HG02610 (cell line): ENCODE results near the gene SSU72.
"Not testable (repeated sequence)": the region's sequence is repeated elsewhere in the genome, so short reads cannot be mapped to it uniquely, and the experiment has no call there.

ENCODE experiments used
- ATAC-seq: cut with Tn5 transposase; IDR thresholded peaks from one replicate; pipeline ENCODE4 v1.9.1; 2021; ENCODE audit warnings: mild to moderate bottlenecking, moderate library complexity; ENCODE audit not compliant: unreplicated experiment

The SSU72 gene

GRCh38 chr1:1561801-1562470 is 12.7 kb downstream of the SSU72 start:
- no peak for ATAC-seq

- no peak for ATAC-seq
Measured at GRCh38 chr1:1560178-1560577, 14.5 kb downstream of the SSU72 start.

GRCh38 chr1:1559066-1559465 is 15.6 kb downstream of the SSU72 start:
- no peak for ATAC-seq

GRCh38 chr1:1558591-1558990 is 16.1 kb downstream of the SSU72 start:
- ATAC-seq = no peak

- ATAC-seq = not testable (repeated sequence)
Measured at GRCh38 chr1:1557688-1558087, 17.0 kb downstream of the SSU72 start.

- ATAC-seq = not testable (repeated sequence)
Measured at GRCh38 chr1:1556961-1557360, 17.7 kb downstream of the SSU72 start.

GRCh38 chr1:1556505-1556904 is 18.2 kb downstream of the SSU72 start:
- no peak for ATAC-seq

GRCh38 chr1:1554926-1555915 is 19.4 kb downstream of the SSU72 start:
- ATAC-seq = no peak

GRCh38 chr1:1554550-1554925 is 20.1 kb downstream of the SSU72 start:
- ATAC-seq = no peak

GRCh38 chr1:1553821-1554494 is 20.7 kb downstream of the SSU72 start:
- no peak for ATAC-seq

GRCh38 chr1:1552263-1552639 is 22.4 kb downstream of the SSU72 start:
- ATAC-seq = no peak

GRCh38 chr1:1551524-1552262 is 23.0 kb downstream of the SSU72 start:
- no peak for ATAC-seq

- no peak for ATAC-seq
Measured at GRCh38 chr1:1550591-1551432, 23.9 kb downstream of the SSU72 start.

GRCh38 chr1:1550087-1550486 is 24.6 kb downstream of the SSU72 start:
- ATAC-seq = no peak

GRCh38 chr1:1548591-1548990 is 26.1 kb downstream of the SSU72 start:
- no peak for ATAC-seq

- ATAC-seq = no peak
Measured at GRCh38 chr1:1547476-1547875, 27.2 kb downstream of the SSU72 start.

- no peak for ATAC-seq
Measured at GRCh38 chr1:1547011-1547410, 27.7 kb downstream of the SSU72 start.

- no peak for ATAC-seq
Measured at GRCh38 chr1:1545946-1546737, 28.5 kb downstream of the SSU72 start.

- ATAC-seq = no peak
Measured at GRCh38 chr1:1544544-1544943, 30.1 kb downstream of the SSU72 start.
